GM19372 (cell line): ENCODE data around the gene TAL1.

ENCODE experiments used
- ATAC-seq: cut with Tn5 transposase; IDR thresholded peaks from one replicate; pipeline ENCODE4 v1.9.1; 2021; ENCODE audit warnings: mild to moderate bottlenecking, low read depth, moderate library complexity; ENCODE audit not compliant: unreplicated experiment

Gene TAL1

DNA sequence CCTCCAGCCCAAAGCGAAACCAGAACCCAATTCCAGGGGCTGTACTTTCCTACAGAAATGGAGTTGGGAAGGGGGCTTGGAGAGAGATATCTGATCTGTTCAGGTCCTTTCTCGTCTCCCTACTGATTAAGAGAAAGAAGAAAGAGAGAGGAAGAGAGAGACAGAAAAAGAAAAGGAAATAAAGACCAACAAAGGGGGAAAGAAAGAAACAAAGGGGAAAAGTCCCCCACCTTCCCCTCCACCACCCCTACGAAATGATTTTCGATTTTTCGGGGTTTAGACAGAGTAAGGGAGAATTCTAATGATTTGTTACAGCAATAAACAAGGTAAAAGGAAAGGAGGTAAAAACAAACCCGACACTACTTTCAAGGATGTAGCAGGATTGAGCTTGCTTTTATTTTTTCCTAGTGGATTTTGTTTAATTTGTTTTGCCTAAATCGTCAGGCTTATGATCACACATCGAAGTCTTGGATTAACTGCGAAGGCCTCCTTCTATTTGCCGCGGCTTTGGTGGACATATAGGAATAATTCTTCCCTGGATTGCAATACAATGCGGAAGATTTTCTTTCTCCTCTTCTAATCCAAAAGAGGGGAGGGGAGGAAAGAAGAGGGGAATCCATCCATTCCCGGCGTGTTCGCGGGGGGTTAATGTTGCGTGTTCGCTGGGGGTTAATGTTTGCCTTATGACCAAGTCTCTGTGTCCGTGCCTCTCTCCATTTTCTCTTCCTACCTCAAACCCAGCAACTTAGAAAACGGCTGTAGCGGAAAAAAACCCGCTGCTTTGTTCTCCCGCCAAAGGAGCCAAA lies 1.9 kb downstream of the TAL1 start:
- ATAC-seq: no peak

DNA sequence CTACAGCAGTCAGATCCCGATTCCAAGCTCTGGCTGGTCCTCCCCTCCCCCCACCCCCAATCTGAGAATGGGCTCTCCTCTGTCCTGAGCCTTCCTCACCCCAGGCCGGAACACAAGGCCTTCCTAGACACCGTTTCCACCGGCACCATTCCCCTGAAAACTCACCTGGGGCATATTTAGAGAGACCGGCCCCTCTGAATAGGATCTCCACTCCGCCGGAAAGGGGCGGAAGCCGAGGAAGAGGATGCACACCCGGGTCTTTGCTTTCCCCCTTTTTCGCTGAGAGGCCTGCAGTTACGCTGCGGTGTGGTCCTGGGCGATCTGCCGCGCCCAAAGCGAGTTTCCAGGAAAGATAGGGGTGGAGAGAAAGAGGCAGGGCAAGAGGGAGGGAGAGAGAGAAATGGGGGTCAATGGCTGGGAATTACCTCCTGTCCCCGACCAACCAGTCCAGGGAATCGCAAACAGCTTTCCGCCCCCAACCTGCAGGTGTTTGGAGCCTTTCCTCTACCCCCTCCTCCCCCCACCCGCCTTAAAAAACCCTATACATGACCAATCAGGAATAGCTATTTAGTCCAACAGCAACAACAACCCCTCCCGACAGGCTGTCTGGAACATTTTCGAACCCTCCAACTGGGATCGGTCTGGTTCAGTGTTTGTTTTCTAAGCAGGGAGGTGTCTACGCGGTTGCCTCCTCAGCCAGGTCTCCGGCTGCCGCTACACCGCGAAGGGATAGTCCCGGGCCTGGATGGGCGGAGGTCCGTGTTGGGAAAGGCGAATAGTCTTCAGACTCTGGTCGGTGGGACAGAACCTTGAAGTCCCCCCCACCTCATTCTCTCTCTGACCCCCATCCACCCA lies 2.8 kb downstream of the TAL1 start:
- ATAC-seq: no peak

DNA sequence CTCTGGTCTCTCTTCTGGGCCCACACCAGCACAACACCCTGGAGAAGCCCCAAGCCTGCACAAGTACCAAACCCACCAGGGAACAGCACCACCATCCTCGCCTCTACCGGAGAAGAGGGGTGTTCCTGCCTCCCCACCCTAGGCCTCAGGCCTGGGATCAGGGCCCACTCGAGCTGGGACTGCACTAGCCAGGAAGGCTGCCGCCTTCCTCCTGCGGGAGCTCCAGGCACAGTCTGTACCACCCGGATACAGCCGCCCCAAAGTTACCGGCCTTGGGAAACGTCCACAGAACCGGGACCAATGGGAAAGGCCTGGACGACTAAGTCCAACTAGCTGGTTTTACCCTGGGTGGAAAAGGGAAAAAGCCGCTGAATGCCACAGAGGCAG lies 3.4 kb downstream of the TAL1 start:
- no peak for ATAC-seq

DNA sequence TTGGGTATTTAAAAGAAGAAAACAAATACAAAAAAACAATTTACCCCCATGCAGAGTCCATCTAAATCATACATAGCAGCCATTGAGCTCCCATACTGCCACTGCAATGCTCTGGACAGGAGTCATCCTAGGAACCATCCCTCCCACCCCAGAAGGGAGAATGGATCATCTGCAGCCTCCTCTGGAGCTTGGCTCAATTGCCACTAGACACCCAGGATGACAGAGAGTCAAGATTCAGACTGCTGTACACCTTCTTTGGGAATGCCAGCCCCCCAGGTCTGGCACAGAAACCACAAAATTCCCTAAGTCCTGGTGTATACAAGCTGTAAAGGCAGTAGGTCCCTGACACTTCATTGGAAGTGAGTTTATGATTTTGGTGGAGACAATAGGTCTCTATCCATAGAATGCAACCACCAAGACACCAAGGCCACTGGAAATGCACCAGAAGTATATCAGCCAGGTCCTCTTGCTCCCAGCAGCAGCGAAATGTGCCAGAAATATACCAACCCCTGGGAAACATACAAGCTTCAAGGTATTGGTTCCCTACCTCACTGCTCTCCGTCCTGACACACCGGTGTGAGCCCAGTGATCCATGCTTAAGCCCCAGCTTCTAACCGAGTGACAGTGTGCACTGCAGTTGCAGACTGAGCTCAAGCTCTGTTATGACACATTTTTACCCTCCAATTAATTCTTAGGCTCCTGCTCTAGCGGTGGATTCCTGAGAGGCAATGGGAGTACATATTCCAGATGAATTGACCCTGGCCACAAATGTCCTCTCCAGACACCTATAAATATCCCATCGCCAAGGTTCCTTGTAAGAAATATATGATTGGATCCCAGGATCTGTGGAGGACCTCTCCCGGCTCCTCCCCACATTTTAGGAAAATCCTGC lies 4.4 kb downstream of the TAL1 start:
- ATAC-seq: no peak

DNA sequence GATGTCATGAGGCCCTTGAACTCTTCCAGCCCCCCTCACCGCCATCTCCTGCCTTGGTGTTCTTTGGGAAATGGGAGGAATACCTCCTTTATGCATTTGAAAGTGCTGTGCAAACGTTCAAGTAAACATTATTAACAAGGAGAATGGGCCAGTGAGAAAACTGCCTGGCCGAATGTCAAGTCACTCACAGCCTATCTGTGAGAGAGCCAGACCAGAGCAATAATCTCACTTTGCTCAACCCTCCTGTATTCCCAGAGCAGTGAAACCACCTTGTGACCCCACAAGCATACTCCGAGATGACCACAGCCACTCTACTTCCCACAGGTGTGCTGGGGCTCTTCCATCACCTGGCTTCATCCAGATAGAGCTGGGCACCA lies 5.2 kb downstream of the TAL1 start:
- no peak for ATAC-seq

DNA sequence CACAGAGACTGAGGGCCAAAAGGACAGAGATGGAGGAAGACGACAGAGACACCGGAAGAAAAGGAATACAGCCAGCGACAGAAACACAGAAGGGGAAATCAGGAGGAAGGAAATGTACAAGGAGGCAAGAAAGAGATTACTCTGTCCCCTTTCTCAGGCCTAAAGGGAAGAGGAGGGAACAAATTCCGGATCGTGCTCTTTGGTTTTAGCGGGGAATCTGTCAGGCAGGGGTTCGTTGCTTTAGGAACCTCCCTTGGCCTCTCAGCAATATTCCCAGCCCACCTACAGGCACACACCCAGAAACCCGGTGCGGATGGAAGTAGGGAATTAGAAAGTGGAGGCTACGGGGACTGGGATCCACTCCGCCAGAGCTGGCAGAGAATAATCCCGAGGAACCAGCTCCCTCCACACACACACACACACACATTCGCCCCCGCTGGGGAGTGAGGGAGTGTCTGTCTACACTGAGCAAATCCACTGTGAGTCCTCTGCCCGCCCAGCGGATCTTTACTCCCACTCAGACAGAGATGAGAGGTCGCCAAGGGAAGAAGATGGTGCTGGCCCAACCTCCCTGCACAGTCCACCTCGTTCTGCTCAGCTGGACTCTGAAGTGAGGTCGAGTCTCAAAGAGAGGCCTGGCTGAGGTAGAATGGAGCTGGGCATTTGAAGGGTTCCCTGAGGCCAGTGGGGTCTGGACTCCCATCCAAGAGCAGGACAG lies 5.7 kb downstream of the TAL1 start:
- ATAC-seq: no peak

DNA sequence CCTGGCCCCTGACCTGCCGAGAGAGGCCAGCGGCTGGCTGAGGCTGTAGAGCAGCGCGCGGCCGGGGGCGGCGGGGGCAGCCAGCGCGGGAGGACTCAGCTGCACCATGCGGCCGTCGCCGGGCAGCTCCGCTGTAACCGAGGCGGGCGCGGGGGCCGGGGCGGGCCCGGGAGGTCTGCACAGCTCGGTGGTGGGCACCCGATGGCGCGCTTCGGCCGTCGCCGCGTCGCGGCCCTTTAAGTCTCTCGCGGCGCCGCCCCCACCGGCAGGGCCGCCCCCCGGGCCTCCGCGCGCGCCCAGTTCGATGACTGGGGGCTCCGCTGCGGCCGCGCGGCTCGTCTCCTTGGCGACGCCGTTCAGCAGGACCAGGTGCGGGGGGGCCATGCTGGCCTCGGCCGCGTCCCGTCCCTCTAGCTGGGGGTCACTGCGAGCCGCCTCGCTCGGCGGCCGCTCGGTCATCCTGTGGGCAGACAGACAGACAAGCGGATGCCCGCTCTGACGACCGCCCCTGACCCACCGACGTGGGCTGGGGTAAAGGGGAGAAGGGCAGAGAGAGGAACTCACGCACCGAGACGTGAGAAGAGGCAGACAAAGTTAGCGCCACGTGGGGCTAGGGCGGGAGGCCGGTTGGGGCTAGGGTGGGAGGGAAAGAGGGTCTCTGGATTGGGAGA lies 6.5 kb downstream of the TAL1 start:
- ATAC-seq: no peak

DNA sequence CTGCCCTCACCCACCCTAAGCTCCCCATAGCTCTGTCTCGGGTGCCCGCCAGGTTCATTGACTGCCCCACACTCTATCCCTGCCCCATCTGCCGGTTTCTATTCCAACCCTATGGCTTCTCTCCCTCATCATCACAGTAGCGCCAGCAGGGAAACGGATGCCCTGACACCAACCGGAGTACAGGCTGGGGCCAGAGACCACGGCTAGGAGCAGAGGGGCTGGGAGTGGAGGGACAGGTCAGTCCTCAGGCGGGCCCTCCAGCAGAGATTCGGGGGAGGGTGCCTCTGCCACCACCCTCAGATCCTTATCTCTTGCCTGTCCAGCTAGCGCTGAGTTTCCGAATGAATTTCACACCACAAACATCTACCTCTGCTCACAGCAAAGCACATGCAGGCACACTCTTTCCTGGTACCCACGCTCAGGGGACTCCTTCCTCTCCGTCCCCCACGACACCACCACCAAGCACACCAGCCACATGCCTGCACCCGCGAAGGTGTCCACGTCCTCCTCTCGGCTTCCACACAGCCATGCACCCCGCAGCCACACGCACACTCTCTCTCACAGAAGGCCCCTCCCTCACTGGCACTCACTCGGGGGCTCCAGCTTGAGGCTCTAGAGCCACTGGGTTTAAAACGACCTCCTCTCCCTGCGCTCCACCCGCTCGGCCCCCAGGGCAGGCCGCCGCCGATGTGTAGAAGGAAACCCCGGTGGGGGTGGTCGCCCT lies 7.2 kb downstream of the TAL1 start:
- ATAC-seq: no peak

DNA sequence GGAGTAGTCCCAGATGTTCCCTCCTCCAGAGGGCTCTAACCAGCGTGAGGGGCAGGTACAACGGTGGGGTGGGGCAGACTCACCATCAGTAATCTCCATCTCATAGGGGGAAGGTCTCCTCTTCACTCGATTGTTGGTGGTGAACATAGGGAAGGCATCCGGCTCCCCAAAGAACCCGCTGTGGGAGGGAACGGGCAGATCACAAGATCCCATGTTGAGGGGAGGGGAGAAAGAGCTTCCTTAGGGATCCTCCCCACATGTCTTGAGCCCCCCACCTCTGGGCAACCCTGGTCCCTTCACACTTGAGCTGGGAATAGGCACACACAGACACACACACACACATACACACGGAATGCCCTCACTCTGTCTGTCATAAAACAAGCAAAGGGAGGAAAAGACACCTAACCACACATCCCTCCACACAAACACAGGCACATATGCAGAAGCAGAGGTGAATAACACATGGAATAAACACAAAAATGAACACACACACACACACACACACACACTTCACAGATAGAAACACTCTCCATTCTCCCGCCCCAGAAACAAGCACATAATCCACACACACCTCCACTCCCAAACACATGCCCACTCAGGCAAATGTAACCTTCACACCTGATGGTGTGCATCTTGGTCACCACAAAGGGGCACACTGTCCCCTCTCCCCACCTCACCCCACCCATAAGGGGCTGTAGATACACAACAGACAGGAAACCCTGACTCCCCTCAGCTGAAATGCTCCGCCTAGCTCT lies 7.9 kb downstream of the TAL1 start:
- no peak for ATAC-seq

DNA sequence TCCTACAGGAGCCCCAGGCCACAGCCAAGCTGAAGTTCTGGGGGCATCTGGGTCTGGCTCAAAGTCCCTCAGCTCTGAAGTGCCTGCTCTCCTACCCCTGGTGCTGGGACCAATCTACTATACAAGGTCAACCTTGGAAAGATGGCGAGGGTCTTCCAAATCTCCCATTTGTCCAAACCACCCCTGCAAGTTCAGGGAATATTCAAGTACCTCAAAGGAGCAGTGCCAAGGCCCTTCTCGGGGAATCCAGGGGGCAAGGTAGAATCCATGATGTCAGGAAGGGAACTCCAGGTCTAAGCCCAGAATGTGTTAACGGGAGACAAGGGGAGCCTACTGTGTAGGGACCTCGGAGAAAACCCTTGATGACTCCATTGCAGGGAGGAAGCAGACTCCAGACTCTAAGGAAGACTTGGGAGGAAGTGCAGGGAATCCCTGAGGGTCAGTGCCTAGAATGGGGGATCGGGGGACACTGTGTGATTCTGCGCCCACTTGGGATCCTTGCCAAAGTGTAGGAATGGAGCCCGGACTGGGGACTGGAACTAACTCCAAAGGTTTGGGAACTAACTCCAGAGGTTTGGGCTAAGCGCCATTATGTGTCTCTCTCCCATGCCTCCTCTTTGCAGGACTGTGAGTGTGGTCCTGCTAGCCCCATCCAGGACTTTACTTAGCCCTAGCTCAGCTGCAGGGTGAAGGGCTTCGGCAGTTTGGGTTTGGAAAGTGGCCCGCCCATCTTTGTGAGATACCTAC lies 8.7 kb downstream of the TAL1 start:
- ATAC-seq: no peak

DNA sequence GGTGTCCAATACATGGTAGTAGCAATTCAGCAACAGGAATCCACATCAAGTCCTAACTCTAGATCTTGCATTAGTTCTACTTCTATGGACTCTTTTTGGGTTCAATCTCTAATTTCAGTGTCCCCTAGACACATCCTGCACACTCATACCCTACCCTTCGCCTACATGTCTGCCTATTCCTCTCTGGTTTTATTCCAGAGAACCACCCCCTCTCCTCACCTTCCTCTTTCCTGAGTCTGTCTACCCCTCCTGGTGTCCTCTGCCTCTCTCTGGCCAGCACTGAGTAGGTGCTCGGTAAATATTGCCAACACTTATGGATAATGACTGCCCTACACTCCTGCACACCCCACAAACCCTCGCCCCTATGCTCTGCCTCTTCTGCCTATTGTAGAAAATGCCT lies 9.5 kb downstream of the TAL1 start:
- no peak for ATAC-seq

DNA sequence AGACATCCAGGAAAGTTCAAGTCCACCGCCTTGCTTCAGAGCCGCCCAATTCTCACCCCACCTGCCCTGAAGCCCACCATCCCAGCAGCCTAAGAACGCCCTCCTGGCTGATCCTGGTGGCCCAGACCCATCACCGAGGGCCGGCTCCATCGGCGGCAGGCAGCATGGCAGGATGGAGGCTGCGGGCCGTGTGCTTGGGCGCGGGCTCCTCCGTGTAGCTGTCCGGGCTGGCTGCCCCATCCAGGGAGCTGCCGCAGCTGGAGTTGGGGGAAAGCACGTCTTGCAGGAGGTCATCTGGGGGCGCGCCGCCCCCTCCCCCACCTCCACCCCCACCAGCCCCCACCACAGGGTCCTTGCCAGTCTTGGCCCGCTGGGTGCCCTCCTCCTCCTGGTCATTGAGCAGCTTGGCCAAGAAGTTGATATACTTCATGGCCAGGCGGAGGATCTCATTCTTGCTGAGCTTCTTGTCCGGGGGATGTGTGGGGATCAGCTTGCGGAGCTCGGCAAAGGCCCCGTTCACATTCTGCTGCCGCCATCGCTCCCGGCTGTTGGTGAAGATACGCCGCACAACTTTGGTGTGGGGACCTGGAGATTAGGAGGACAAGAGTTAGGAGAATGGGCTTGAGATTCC lies 12.3 kb downstream of the TAL1 start:
- ATAC-seq: no peak

DNA sequence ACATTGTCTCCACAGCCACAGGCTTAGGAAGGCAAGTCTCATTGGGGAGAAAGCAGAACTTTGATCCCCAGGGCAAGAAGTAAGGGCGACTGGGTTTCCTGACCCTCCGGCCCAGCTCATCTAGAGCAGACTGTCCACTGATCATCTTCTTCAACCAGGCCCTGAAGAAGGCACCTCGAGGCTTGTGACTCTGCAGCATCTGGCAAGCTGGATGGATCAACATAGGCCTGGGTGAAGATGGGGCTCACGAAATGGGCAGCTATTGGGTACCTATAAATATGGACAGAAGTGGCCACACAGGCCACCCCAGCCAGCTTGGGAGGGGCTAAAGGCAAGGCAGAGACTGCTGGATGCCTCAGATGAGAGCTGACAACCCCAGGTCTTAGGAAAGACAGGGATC lies 13.0 kb downstream of the TAL1 start:
- ATAC-seq: no peak

DNA sequence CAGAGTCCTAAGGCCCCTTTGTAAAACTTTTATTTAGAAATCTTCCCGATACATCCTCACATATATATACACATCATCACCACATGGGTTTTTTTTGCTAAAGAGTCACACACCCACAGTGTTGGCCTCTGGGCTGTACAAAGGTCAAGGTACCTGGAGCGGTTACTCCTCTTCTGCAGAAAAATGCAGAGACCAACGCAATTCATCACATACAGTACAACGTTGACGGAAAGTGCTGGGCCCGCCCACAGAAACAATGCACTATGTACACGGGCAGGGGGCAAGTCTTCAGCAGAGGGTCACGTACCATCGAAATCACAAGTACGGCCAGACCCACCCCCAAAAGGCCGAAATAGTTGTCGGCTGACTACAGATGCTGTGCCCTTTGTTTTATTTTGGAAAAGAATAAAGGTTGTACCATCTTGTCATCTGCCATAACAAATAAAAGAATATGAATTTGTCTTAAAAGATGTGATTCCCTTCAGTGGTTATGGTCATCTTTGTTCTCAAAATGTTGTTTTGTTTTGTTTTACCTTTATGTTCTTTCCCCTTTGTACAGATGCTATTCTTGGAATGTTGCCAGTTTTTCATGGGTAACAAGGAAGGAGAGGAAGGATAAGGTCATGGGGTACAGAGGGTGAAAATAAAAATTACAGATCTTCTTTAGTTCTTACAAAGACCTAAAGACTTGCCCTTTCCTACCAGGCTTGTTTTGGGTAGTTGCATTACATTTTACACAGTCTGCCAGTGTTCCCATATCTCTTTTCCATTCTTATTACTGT lies 15.6 kb downstream of the TAL1 start:
- no peak for ATAC-seq

DNA sequence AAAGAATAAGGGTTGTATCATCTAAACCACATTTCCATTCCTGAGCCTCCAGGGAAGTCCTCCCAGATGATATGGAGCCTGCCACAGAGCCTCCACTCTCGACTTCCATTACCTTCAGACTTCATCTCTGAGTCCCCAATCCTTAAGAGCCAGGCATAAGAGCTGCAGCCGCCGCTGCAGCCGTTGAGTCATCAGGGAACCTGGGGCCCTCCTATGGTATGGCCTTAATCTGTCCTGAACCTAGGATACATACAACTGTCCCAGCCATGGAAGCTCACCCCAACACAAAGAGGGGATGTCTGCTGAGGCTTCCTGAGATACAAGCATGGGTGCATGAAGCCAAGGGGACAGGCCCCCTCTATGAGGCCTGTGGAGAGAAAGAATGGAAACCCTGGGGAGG lies 16.3 kb downstream of the TAL1 start:
- no peak for ATAC-seq

DNA sequence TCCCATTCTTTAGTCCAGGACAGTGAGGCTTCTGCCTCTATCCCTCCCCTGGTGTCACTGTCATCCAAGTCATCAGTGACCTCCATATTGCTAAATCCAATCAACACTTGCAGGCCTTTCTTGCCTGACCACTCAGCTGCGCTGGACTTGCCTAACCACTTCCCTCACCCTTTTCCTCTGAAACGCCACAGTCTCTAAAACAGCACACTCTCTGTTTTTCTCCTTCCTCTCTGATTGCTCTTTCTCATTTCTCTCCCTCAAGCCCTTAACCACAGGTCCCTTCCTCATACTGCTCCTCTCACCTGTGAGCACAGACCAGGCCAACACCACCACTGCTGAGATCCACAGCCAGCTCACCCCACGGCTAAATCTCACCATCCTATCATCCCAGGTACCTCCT lies 17.5 kb downstream of the TAL1 start:
- ATAC-seq: no peak
